ENCODE results near the gene SLX4.

SLX4 gene

DNA sequence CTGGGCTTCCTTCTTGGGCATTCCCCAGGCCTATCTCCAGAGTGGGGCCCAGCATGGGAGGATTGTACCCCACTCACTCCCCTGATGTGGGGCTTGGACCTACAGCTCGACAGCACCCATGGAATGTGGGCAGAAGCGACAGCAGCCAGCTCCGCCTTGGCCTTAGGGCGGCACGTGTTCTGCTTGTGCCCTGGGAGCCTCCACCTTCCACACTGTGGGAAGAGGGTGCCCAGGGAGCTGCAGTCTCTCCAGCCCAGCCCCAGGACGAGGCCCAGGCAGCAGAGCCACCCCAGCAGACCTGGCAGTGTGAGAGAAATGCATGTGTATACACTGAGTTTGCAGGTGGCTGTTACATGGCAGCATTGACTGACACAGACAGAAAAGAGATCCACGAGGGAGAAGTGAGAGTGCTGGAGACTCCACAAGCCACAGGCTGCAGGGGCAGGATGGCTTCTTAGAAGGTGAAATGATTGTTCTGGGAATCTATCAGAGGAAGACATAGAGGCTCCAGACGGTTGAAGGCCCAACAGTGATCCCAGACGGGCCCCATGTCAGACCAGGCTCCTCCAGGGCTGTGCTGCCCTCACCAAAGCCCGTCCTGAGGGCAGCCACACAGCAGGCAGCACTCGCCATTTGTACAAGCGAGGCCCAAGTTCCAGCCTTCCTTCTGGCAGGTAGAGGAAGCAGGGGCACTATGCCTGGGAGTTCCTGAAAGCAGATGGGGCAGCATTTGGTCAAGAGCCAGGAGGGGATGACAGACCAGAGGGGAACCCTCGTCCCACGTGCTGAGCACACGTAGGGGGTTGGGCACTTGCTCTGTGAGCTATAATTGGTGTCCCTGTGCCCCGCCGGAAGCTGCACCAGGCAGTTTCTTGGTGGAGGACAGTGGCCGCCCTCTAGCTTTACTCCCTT is 40.3 kb upstream of the SLX4 start:
- H3K9ac ChIP-seq (ENCODE audit: low read length): no peak overlapping the region
- no peak overlapping the region for H3K27ac ChIP-seq (ENCODE audit: low read length)
- H3K4me1 ChIP-seq (ENCODE audit: control insufficient read depth, low read depth, low read length): peaks cover 11% of the 10 kb centered on the region
- no peak overlapping the region for H3K4me3 ChIP-seq (ENCODE audit: low read length)
- peaks cover 6% of the 10 kb centered on the region for H3K36me3 ChIP-seq (ENCODE audit: control insufficient read depth, low read depth, low read length)
- no peaks in the 10 kb centered on the region for H3K27me3 ChIP-seq (ENCODE audit: control insufficient read depth, insufficient read depth, low read length)
- H3K9me3 ChIP-seq (ENCODE audit: control insufficient read depth, low read depth, low read length): no peaks in the 10 kb centered on the region

DNA sequence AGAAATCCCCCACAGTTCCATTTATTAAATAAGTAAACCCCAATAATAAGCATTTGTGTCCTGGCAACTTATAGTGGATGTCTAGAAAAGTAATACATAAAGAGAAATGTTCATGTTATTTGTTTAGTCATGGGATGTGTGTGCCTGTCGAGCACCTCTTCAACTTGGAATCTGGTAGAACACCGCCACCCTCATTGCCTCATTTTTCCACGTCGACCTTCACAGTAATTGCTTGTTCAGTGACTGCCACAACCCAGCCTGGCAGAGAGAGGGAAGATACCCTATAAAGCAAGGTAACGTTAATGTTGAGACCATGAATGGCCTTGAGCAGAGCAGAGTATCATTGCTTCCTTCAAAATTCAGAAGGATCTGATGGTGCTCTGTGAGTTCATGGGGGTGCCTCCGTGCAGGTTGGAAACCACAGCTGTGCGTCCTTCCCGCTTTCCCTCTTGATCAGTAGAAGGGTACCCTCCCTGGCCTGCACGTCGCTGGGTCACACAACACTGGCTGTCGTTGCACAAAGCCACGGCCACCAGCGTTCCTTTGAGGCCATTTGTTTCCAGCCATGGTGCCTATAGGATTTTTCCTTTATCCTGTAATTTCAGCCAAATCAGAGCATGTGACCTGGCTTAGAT is 39.3 kb upstream of the SLX4 start:
- H3K36me3 ChIP-seq (ENCODE audit: control insufficient read depth, low read depth, low read length): peaks cover 3% of the 10 kb centered on the region
- H3K9ac ChIP-seq (ENCODE audit: low read length): no peak overlapping the region
- no peak overlapping the region for H3K4me3 ChIP-seq (ENCODE audit: low read length)
- peaks cover 20% of the 10 kb centered on the region for H3K4me1 ChIP-seq (ENCODE audit: control insufficient read depth, low read depth, low read length)
- H3K9me3 ChIP-seq (ENCODE audit: control insufficient read depth, low read depth, low read length): no peaks in the 10 kb centered on the region
- no peak overlapping the region for H3K27ac ChIP-seq (ENCODE audit: low read length)
- H3K27me3 ChIP-seq (ENCODE audit: control insufficient read depth, insufficient read depth, low read length): no peaks in the 10 kb centered on the region

DNA sequence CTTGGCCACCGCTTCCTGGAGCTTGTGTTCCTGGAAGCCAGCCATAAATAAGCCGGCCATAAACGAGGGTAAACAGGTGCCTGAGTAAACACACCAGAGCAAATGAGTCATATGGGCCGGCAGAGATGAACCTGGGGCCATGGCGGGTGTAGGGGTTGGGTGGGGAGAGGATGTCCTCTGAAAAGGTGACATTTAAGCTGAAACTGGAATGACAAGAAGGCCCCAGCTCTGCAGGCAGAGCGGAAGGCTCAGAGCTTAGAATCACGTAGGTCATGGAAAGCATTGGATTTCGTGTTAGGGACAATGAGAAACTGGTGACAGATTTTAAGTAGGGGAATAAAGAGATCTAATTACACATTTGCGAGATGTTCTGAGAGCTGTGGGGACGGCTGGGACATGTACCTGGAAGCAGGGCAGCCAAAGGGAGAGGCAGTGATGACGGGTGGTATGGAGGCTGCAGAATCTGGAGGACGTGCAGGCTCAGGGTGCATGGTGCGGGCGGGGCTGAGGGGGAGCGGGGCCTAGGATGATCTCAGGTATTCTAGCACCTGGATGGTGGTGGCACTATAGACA is 35.0 kb upstream of the SLX4 start:
- peak overlapping the region; percentile 59 for H3K9ac ChIP-seq (ENCODE audit: low read length)
- no peaks in the 10 kb centered on the region for H3K27me3 ChIP-seq (ENCODE audit: control insufficient read depth, insufficient read depth, low read length)

DNA sequence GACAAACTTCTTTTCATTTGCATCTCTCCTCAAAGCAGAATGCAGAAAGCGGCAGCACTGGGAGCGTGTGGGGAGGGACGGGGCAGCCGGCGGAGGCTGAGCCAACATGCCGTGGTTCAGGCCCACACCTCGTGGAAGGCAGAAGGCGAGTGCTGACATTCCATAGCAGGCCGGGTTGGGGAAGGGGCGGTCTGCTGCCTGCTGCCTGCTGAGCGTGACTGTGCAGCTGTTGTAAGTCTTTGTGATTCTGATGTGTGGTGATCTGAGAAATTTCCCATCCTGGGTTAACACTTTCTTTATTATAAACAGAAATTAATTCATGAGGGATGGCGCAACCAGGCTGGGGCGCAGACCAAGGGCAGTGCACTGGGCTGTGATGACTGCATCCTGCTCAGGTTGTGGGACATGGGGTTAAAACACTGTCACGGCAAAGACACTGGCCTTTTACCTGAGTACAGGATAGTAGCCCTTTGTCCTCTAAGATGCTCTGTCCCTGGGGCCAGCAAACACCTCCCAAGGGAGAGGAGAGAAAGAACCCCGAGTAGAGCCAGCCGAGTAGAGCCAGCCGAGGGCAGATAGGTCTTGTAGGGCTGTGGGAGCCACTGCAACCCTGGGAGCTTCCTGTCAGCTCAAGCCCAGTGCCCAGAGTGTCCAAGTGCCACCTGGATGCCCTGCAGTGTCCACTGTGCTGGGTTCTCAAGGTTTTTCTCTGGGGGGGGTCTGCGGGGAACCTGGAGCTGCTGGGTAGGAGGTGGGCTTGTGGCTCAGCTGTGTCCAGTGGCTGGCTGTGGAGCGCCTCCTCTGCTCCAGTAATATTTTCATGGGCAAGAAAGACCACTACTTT is 34.3 kb upstream of the SLX4 start:
- peak overlapping the region; percentile 59 for H3K9ac ChIP-seq (ENCODE audit: low read length)
- H3K27ac ChIP-seq (ENCODE audit: low read length): peak overlapping the region; percentile 88

More for the DNA sequence above, 35.0 kb upstream of the SLX4 start:
- no peaks in the 10 kb centered on the region for H3K9me3 ChIP-seq (ENCODE audit: control insufficient read depth, low read depth, low read length)
- H3K36me3 ChIP-seq (ENCODE audit: control insufficient read depth, low read depth, low read length): no peaks in the 10 kb centered on the region
- H3K4me1 ChIP-seq (ENCODE audit: control insufficient read depth, low read depth, low read length): peaks cover 24% of the 10 kb centered on the region
- H3K27ac ChIP-seq (ENCODE audit: low read length): peak overlapping the region; percentile 88
- H3K4me3 ChIP-seq (ENCODE audit: low read length): no peak overlapping the region

DNA sequence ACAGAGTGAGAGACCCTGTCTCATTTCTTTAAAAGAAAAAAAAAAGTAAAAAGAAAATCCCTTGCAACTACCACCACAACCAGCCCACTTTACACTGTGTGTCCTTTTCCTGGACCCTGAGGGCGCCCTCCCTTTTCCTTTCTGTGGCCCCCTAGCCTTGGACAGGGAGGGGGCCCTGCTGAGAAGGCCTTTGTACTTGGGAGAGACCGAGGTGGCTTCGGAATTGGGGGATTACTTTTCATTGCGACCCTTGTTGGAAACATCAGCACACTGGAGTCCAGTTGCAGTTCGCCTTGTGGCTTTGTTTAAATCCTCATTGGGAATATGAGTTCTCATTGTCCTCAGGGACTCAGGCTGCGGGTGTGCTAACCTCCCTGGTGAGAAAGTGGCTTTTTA is 33.7 kb upstream of the SLX4 start:
- Histone ChIP-seq H3K27ac (ENCODE audit: low read length) (peak overlapping the region; percentile 43), H3K4me3 (ENCODE audit: low read length) (no peak overlapping the region), H3K4me1 (ENCODE audit: control insufficient read depth, low read depth, low read length) (peaks cover 24% of the 10 kb centered on the region), H3K36me3 (ENCODE audit: control insufficient read depth, low read depth, low read length) (no peaks in the 10 kb centered on the region), H3K9me3 (ENCODE audit: control insufficient read depth, low read depth, low read length) (no peaks in the 10 kb centered on the region), H3K27me3 (ENCODE audit: control insufficient read depth, insufficient read depth, low read length) (no peaks in the 10 kb centered on the region), H3K9ac (ENCODE audit: low read length) (peak overlapping the region; percentile 59)

More for the DNA sequence above, 34.3 kb upstream of the SLX4 start:
- Histone ChIP-seq H3K36me3 (ENCODE audit: control insufficient read depth, low read depth, low read length) (no peaks in the 10 kb centered on the region), H3K4me1 (ENCODE audit: control insufficient read depth, low read depth, low read length) (peaks cover 24% of the 10 kb centered on the region), H3K27me3 (ENCODE audit: control insufficient read depth, insufficient read depth, low read length) (no peaks in the 10 kb centered on the region), H3K9me3 (ENCODE audit: control insufficient read depth, low read depth, low read length) (no peaks in the 10 kb centered on the region), H3K4me3 (ENCODE audit: low read length) (peak overlapping the region; percentile 34)

DNA sequence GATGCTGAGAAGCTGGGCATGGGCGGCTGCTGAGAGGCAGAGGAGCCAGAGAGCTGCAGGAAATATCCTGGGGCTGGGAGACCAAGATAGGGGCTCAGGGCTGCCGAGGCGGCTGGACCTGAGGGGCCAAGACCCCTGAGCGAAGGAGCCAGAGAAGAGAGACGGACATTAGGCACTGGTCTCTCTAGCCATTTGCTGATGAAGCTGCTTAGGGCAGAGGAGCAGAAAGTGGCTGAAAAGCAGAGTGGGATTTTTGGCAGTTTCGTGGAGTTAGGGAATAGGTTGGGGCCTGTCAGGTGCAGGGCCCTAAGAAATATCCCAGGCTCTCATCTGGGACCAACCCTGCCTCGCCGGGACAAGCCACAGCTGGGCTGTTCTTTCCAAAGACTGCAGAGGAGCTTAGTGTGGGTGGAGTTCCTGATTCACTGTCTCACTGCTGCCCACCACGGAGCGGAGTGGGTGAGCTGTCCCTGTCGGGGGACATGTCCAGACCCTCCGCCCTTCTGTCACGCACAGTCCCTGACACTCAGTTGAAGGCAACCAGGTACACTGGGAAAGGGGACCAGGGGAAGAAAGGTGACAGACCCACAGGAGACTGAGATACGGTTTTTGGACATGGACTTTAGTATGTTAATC is 31.8 kb upstream of the SLX4 start:
- Histone ChIP-seq H3K9me3 (ENCODE audit: control insufficient read depth, low read depth, low read length) (no peaks in the 10 kb centered on the region), H3K4me1 (ENCODE audit: control insufficient read depth, low read depth, low read length) (peaks cover 24% of the 10 kb centered on the region)

DNA sequence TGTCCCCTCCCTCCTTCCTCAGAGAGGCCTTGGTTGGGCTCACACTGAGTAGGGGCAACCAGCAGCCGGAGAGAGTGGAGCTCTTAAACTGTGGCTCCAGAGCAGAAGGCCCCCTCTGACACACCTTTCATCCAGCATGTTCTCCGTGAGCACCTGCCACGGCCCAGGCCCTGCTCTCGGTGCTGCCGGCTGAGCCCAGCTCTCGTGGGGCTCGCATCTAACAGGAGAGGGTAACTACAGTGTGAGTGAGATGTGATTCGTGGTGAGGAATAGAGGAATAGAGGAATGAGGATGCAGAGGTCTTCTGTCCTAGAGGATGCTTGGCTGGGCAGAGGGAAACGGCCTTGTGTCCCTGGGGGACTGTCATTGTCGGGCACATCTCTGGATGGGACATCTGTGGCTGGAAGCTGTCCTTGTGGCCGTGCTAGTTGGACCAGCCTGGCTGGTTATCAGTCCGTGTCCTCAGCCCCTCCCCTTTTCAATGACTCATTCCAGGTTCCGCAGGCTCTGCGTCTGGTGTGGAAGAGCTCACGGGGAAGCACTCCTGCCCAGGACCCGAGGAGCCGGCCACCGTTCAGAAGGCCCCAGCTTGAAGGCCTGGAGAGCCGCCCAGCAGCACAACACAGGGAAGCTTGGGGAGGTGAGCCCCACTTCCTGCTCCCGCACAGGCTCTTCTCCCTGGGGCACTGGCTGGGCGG is 31.1 kb upstream of the SLX4 start:
- Histone ChIP-seq H3K36me3 (ENCODE audit: control insufficient read depth, low read depth, low read length) (no peaks in the 10 kb centered on the region), H3K4me3 (ENCODE audit: low read length) (no peak overlapping the region), H3K4me1 (ENCODE audit: control insufficient read depth, low read depth, low read length) (peaks cover 29% of the 10 kb centered on the region), H3K27me3 (ENCODE audit: control insufficient read depth, insufficient read depth, low read length) (no peaks in the 10 kb centered on the region), H3K27ac (ENCODE audit: low read length) (no peak overlapping the region), H3K9ac (ENCODE audit: low read length) (no peak overlapping the region), H3K9me3 (ENCODE audit: control insufficient read depth, low read depth, low read length) (no peaks in the 10 kb centered on the region)

More for the DNA sequence above, 31.8 kb upstream of the SLX4 start:
- Histone ChIP-seq H3K27me3 (ENCODE audit: control insufficient read depth, insufficient read depth, low read length) (no peaks in the 10 kb centered on the region), H3K4me3 (ENCODE audit: low read length) (no peak overlapping the region), H3K36me3 (ENCODE audit: control insufficient read depth, low read depth, low read length) (no peaks in the 10 kb centered on the region), H3K9ac (ENCODE audit: low read length) (no peak overlapping the region), H3K27ac (ENCODE audit: low read length) (no peak overlapping the region)

DNA sequence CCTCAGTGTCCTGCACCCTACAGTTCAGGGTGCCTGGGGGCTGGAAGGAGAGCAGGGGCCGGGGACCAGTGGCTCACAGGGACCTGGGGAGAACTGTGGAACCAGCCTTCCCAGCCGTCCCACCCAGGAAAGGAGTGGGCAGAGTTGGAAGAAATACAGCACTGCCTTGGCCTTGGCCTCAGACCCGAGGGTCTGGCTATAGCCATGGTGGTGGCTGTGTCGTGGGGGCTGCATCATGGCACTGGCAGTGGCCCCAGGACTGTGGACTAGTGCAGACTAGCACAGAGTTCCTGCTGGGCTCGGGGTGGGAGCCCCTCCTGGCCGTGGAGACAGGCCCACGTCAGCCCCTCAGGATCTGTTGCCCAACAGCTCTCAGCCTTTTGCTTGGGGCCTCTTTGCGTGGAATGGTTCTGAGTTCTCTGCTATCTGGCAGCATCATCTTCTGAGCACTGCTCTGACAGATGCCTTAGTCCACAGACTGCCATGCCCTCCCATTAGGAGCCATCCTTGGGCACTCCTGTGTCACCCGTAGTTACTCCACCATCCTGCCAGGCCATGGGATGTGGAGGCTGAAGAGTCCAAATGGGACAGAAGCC is 30.5 kb upstream of the SLX4 start:
- Histone ChIP-seq H3K4me3 (ENCODE audit: low read length) (no peak overlapping the region), H3K27ac (ENCODE audit: low read length) (no peak overlapping the region), H3K36me3 (ENCODE audit: control insufficient read depth, low read depth, low read length) (no peaks in the 10 kb centered on the region), H3K9me3 (ENCODE audit: control insufficient read depth, low read depth, low read length) (no peaks in the 10 kb centered on the region), H3K9ac (ENCODE audit: low read length) (no peak overlapping the region), H3K27me3 (ENCODE audit: control insufficient read depth, insufficient read depth, low read length) (no peaks in the 10 kb centered on the region), H3K4me1 (ENCODE audit: control insufficient read depth, low read depth, low read length) (peaks cover 33% of the 10 kb centered on the region)

DNA sequence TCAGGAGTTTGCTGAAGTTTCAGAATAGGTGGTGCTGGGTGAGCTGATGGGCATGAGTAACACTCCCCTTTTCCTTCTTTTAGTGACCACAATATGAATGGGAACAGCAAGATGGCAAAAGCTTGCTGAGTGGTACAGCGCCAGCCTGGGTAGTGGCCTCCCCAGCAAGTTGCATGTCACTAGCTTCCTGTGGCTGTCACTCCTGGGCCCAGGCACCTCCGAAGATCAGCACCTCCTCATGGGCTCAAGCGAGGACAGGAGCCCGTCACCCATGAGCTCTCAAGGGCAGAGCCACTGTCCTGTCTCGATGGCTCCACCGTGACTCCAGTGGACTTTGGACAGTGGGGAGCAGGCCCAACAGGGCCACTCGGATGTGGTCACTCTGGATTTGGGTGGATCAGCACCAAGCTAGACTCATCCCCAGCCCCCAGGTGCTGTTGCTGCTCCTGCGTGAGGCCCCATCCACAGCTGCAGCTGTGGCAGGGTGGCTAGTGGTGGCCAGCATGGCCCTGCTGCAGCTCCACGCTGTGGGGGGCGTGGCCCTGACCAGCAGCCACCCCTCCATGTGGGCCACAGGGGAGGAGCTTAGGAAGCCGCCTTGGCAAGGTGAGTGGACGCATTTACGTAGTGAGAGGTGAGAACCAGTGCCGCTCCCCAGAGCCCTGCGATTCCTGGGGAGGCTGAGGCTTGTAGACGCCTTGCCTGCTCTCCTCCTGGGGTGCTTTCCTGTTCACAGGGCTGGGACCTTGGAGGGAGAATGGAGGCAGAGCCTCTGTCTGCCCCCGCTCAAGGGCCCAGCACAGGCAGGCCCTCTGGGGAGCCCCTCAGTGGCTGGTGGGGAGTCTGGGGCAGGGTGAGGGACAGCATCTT is 29.5 kb upstream of the SLX4 start:
- no peak overlapping the region for H3K9ac ChIP-seq (ENCODE audit: low read length)
- H3K27me3 ChIP-seq (ENCODE audit: control insufficient read depth, insufficient read depth, low read length): no peaks in the 10 kb centered on the region
- H3K27ac ChIP-seq (ENCODE audit: low read length): no peak overlapping the region
- H3K9me3 ChIP-seq (ENCODE audit: control insufficient read depth, low read depth, low read length): no peaks in the 10 kb centered on the region
- H3K4me3 ChIP-seq (ENCODE audit: low read length): no peak overlapping the region
- no peaks in the 10 kb centered on the region for H3K36me3 ChIP-seq (ENCODE audit: control insufficient read depth, low read depth, low read length)
- H3K4me1 ChIP-seq (ENCODE audit: control insufficient read depth, low read depth, low read length): peaks cover 23% of the 10 kb centered on the region
